Thoracic aorta (tissue), 2 donors: ENCODE results near the gene GRIK4. TPM values are rescaled to one million over a fixed set of nuclear protein-coding genes. Genes with fewer than 3 reads are reported as not detected.

Experiments
- ATAC-seq: fragments of 150-250 bp; one replicate; pipeline ENCODE4 v1.8.0; 2017; ENCODE audit warnings: low read depth; ENCODE audit not compliant: insufficient number of reproducible peaks, low FRiP score
- DNase-seq: peaks from one replicate; pipeline ENCODE4 v3.0.0-alpha.2; 2020; ENCODE audit warnings: low spot score
- H3K27ac ChIP-seq, 2 donors: fragments of 200-600 bp; sonication (generic); 1 replicate in 1 of 2; 2 replicates in 1 of 2; pipeline ENCODE4 v1.5.1; 2016; ENCODE audit warnings: mild to moderate bottlenecking in 2 of 2, moderate library complexity in 2 of 2
- H3K27me3 ChIP-seq: fragments of 200-600 bp; sonication (generic); replicated peaks from 2 replicates; pipeline ENCODE4 v1.6.0; 2016; ENCODE audit warnings: mild to moderate bottlenecking; ENCODE audit not compliant: insufficient read depth
- H3K36me3 ChIP-seq: fragments of 200-600 bp; sonication (generic); one replicate; pipeline ENCODE4 v1.5.1; 2016
- H3K4me1 ChIP-seq, 2 donors: fragments of 200-600 bp; sonication (generic); 1 replicate in 1 of 2; 2 replicates in 1 of 2; pipeline versions ENCODE4 v1.5.1 to v1.6.0; 2016; ENCODE audit warnings: low read depth in 2 of 2, mild to moderate bottlenecking in 1 of 2; ENCODE audit not compliant: control insufficient read depth in 1 of 2
- H3K4me3 ChIP-seq: fragments of 200-600 bp; sonication (generic); 2 replicates; pipeline ENCODE4 v1.5.1; 2016; ENCODE audit warnings: mild to moderate bottlenecking
- H3K9me3 ChIP-seq: fragments of 200-600 bp; sonication (generic); 2 replicates; pipeline ENCODE4 v1.5.1; 2016
- total RNA-seq, 2 donors: library from RNA; depleted of rRNA; stranded (reverse); fragments of >200 nt; gene quantifications; one replicate each; pipeline versions ENCODE4 v1.1.0 to v1.2.3, GENCODE V29; 2016
- TF ChIP-seq, protein P1 (sequence below): fragments of 200-600 bp; sonication (generic); IDR thresholded peaks from one replicate; pipeline ENCODE4 v1.5.1; 2019; ENCODE audit warnings: antibody characterized with exemption

GRIK4 gene
- total RNA-seq, 2 donors from 2014 or later = not detected

DNA sequence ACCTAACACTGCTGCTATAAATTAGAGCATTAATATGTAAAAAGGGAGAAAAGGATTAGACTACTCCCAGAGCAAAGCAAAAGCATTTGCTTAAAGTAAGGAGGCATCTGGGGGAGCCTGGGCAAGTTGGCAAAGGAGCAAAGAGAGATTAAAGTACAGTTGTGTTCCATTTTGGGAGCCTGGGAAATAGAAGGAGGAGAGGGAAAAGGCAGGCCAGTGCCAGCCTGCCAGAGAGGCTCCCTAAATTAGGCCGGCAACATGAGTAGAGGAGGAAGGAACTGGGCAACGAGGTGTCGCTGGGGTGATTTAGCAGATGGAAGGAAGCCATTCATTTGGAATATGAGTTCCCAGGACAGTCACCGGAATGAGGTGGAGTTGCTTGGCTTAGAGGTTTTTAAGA is 326.1 kb downstream of the GRIK4 start:
- H3K4me1 ChIP-seq = no peaks in the 10 kb centered on the region
- ATAC-seq = no peak
- DNase-seq = no peak

DNA sequence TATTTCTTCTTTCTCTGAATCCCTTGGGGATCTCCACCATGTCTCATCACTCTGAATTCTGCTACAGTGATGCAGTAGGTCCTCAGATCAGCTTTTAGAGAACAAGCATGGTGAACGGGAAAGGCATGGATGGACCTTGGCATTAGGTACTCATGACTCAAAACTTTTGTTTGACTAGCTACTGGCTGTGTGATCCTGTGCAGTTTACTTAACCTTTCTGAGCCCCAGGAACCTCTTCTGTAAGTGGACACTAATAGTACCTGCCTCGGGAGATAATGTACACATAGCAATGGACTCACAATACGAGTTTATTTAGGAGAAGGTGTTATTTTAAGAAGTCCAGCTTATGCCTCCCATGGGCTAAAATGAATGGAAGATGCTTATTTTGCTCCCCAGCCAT is 327.7 kb downstream of the GRIK4 start:
- no peak overlapping the region for H3K27ac ChIP-seq
- no peak for ATAC-seq
- H3K4me3 ChIP-seq = no peak overlapping the region
- TF ChIP-seq, protein P1, sequence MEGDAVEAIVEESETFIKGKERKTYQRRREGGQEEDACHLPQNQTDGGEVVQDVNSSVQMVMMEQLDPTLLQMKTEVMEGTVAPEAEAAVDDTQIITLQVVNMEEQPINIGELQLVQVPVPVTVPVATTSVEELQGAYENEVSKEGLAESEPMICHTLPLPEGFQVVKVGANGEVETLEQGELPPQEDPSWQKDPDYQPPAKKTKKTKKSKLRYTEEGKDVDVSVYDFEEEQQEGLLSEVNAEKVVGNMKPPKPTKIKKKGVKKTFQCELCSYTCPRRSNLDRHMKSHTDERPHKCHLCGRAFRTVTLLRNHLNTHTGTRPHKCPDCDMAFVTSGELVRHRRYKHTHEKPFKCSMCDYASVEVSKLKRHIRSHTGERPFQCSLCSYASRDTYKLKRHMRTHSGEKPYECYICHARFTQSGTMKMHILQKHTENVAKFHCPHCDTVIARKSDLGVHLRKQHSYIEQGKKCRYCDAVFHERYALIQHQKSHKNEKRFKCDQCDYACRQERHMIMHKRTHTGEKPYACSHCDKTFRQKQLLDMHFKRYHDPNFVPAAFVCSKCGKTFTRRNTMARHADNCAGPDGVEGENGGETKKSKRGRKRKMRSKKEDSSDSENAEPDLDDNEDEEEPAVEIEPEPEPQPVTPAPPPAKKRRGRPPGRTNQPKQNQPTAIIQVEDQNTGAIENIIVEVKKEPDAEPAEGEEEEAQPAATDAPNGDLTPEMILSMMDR = no peak
- H3K27me3 ChIP-seq = no peaks in the 10 kb centered on the region
- H3K36me3 ChIP-seq = no peaks in the 10 kb centered on the region
- DNase-seq = no peak
- no peaks in the 10 kb centered on the region for H3K9me3 ChIP-seq
- no peaks in the 10 kb centered on the region for H3K4me1 ChIP-seq

More for the DNA sequence above, 326.1 kb downstream of the GRIK4 start:
- Histone ChIP-seq H3K9me3 (no peaks in the 10 kb centered on the region), H3K4me3 (no peak overlapping the region), H3K27ac (no peak overlapping the region), H3K36me3 (no peaks in the 10 kb centered on the region), H3K27me3 (no peaks in the 10 kb centered on the region)
- TF ChIP-seq, protein P1 = no peak

DNA sequence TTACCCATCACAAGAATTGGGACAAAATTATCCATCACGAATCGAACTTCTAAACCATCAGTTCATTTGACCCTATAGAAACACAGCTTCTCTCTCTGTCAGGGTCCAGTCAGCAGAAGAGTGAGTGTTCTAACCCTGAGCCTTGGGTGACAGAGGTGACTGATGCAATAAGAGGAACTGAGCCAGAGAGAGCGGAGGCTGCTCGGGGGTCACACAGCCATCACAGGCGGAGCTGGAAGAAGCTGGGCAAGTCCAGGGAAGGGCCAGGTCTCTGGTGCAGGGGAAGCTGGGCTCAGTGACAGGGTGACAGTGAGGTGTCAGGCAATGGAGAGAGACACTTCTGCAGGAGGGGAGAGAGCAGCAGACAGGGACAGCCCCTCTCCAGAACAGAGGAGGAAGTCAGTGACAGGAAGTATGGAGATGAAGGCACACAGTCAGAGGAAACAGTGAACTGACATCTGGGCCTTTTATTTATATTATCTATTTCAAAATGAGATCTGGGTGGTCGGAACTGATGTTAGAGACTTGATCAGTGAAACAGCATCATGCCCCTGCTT is 328.4 kb downstream of the GRIK4 start:
- H3K27ac ChIP-seq = no peak overlapping the region
- no peaks in the 10 kb centered on the region for H3K9me3 ChIP-seq
- DNase-seq = no peak
- ATAC-seq = no peak
- TF ChIP-seq, protein P1 = no peak
- H3K4me1 ChIP-seq = no peaks in the 10 kb centered on the region
- H3K27me3 ChIP-seq = no peaks in the 10 kb centered on the region
- H3K36me3 ChIP-seq = no peaks in the 10 kb centered on the region
- H3K4me3 ChIP-seq = no peak overlapping the region

DNA sequence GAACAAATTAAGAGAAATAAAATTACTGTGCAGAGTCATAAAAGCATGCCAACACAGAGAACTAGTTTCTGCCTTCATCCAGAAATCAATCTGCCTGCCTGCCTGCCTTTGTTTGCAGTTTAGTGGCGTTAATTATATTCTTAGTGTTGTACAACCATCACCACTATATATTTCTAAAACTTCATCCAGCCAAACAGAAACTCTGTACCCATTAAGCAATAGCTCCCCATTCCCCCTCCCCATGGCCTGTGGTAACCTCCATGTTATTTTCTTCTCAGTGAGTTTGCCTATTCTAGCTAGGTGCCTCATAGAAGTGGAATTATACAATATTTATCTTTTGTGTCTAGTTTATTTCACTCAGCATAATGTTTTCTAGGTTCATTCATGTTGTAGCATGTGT is 329.1 kb downstream of the GRIK4 start:
- no peak overlapping the region for H3K27ac ChIP-seq
- no peak for ATAC-seq
- no peaks in the 10 kb centered on the region for H3K4me1 ChIP-seq
- no peaks in the 10 kb centered on the region for H3K36me3 ChIP-seq
- TF ChIP-seq, protein P1 = no peak
- no peaks in the 10 kb centered on the region for H3K27me3 ChIP-seq
- no peak overlapping the region for H3K4me3 ChIP-seq
- DNase-seq = no peak
- no peaks in the 10 kb centered on the region for H3K9me3 ChIP-seq

DNA sequence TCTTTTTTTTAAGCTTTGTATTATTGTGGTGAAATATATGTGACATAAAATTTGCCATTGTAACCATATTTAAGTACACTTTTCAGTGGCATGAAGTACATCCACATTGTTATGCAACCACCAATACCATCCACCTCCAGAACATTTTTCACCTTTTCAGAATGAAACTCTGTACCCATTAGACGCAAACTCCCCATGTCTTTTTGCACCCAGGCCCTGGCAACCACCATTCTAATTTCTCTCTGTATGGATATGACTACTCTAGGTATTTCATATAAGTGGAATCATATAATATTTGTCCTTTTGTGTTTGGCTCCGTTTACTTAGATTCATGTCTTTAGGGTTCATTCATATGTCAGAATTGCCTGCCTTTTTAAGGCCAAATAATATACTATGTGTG is 329.5 kb downstream of the GRIK4 start:
- TF ChIP-seq, protein P1 = no peak

More for the DNA sequence above, 329.5 kb downstream of the GRIK4 start:
- H3K9me3 ChIP-seq = no peaks in the 10 kb centered on the region
- no peaks in the 10 kb centered on the region for H3K36me3 ChIP-seq
- H3K27me3 ChIP-seq = no peaks in the 10 kb centered on the region
- no peaks in the 10 kb centered on the region for H3K4me1 ChIP-seq
- no peak for ATAC-seq
- H3K27ac ChIP-seq = no peak overlapping the region
- no peak for DNase-seq
- H3K4me3 ChIP-seq = no peak overlapping the region
